ENCODE results near the gene GLCCI1.
A peak's percentile ranks its signal among the peaks of the same experiment; 100 is the strongest.
"Not testable (repeated sequence)": the region's sequence is repeated elsewhere in the genome, so short reads cannot be mapped to it uniquely, and the experiment has no call there.

GLCCI1 gene

GRCh38 chr7:7989616-7990440 lies 21.2 kb downstream of the GLCCI1 start:
- WGBS = 88% methylated on average over 1 of the region's 5 CpGs
- no peaks in the 10 kb centered on the region for H3K36me3 ChIP-seq (ENCODE audit: control insufficient read depth in 1 of 2, insufficient read depth in 2 of 2, low read depth in 1 of 2, low read length in 2 of 2)
- H2AFZ ChIP-seq (ENCODE audit: low read depth, low read length) = no peak overlapping the region
- peak overlapping the region; percentile 7 for H3K9ac ChIP-seq (ENCODE audit: low read length)
- peaks cover 7% of the 10 kb centered on the region for H3K79me1 ChIP-seq (replicated peaks; ENCODE audit: low read length, poor library complexity, severe bottlenecking)
- no peak overlapping the region for H4K91ac ChIP-seq (ENCODE audit: low read length)
- no peak for DNase-seq
- H3K18ac ChIP-seq (ENCODE audit: low read depth in 1 of 2, low read length in 2 of 2) = no peak overlapping the region
- H3K27ac ChIP-seq (ENCODE audit: low read length, poor library complexity, severe bottlenecking) = no peak overlapping the region
- H2BK5ac ChIP-seq (ENCODE audit: low read depth, low read length, poor library complexity, severe bottlenecking) = no peak overlapping the region
- no peak overlapping the region for H2AK5ac ChIP-seq (ENCODE audit: low read length, severe bottlenecking)
- H4K8ac ChIP-seq (ENCODE audit: low read length) = no peak overlapping the region
- no peaks in the 10 kb centered on the region for H3K4me1 ChIP-seq (ENCODE audit: control insufficient read depth, insufficient read depth, low read depth, low read length)
- no peak overlapping the region for H3K14ac ChIP-seq (ENCODE audit: low read length in 2 of 2)
- no peak overlapping the region for H3K23ac ChIP-seq (ENCODE audit: low read length in 2 of 2)
- H3K4ac ChIP-seq (ENCODE audit: low read depth in 1 of 2, low read length in 2 of 2) = no peak overlapping the region
- H2BK120ac ChIP-seq (ENCODE audit: low read depth, low read length) = no peak overlapping the region
- H3K4me3 ChIP-seq (ENCODE audit: insufficient read depth in 1 of 2, low read depth in 1 of 2, low read length in 2 of 2) = peak overlapping the region in 1 of 2 experiments; percentile 28
- H2BK12ac ChIP-seq (ENCODE audit: low read length in 2 of 2) = no peak overlapping the region
- H3K9me3 ChIP-seq (ENCODE audit: control insufficient read depth, low read length) = peaks cover 24% of the 10 kb centered on the region
- H3K4me2 ChIP-seq (ENCODE audit: low read length, poor library complexity, severe bottlenecking) = peak overlapping the region; percentile 4
- no peak overlapping the region for H2BK15ac ChIP-seq (ENCODE audit: low read depth, poor library complexity, severe bottlenecking)
- no peaks in the 10 kb centered on the region for H3K27me3 ChIP-seq (ENCODE audit: control insufficient read depth in 1 of 2, insufficient read depth in 1 of 2, low read length in 2 of 2)

DNA sequence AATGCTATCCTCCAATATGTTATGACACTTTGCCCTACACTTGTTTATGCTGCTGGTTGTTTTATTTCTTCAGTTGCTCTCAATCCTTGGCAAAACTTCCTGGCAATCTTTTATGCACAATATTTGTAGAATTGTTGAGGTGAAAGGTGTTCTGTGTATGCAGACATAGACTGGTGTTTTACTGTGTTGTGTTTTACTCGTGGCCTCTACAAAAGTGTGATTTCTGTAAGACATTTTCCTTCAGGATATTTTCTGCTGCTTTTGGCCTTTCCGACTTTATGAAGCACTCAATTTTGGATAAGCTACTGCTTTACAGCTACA lies 21.8 kb downstream of the GLCCI1 start:
- Histone ChIP-seq H4K91ac (ENCODE audit: low read length) (no peak overlapping the region), H3K9me3 (ENCODE audit: control insufficient read depth, low read length) (peaks cover 24% of the 10 kb centered on the region), H3K9ac (ENCODE audit: low read length) (no peak overlapping the region), H3K36me3 (ENCODE audit: control insufficient read depth in 1 of 2, insufficient read depth in 2 of 2, low read depth in 1 of 2, low read length in 2 of 2) (no peaks in the 10 kb centered on the region), H2AFZ (ENCODE audit: low read depth, low read length) (no peak overlapping the region), H3K79me1 (replicated peaks; ENCODE audit: low read length, poor library complexity, severe bottlenecking) (peaks cover 9% of the 10 kb centered on the region), H3K18ac (ENCODE audit: low read depth in 1 of 2, low read length in 2 of 2) (no peak overlapping the region), H3K4me3 (ENCODE audit: insufficient read depth in 1 of 2, low read depth in 1 of 2, low read length in 2 of 2) (no peak overlapping the region), H3K4ac (ENCODE audit: low read depth in 1 of 2, low read length in 2 of 2) (no peak overlapping the region), H4K8ac (ENCODE audit: low read length) (no peak overlapping the region), H3K14ac (ENCODE audit: low read length in 2 of 2) (no peak overlapping the region), H2BK5ac (ENCODE audit: low read depth, low read length, poor library complexity, severe bottlenecking) (no peak overlapping the region), H3K27ac (ENCODE audit: low read length, poor library complexity, severe bottlenecking) (no peak overlapping the region), H3K27me3 (ENCODE audit: control insufficient read depth in 1 of 2, insufficient read depth in 1 of 2, low read length in 2 of 2) (no peaks in the 10 kb centered on the region), H3K23ac (ENCODE audit: low read length in 2 of 2) (no peak overlapping the region), H2BK120ac (ENCODE audit: low read depth, low read length) (no peak overlapping the region), H3K4me2 (ENCODE audit: low read length, poor library complexity, severe bottlenecking) (no peak overlapping the region), H3K4me1 (ENCODE audit: control insufficient read depth, insufficient read depth, low read depth, low read length) (no peaks in the 10 kb centered on the region), H2AK5ac (ENCODE audit: low read length, severe bottlenecking) (no peak overlapping the region), H2BK12ac (ENCODE audit: low read length in 2 of 2) (no peak overlapping the region), H2BK15ac (ENCODE audit: low read depth, poor library complexity, severe bottlenecking) (no peak overlapping the region)
- DNase-seq = no peak
- 100% methylated on average over 1 of the region's 2 CpGs for WGBS

DNA sequence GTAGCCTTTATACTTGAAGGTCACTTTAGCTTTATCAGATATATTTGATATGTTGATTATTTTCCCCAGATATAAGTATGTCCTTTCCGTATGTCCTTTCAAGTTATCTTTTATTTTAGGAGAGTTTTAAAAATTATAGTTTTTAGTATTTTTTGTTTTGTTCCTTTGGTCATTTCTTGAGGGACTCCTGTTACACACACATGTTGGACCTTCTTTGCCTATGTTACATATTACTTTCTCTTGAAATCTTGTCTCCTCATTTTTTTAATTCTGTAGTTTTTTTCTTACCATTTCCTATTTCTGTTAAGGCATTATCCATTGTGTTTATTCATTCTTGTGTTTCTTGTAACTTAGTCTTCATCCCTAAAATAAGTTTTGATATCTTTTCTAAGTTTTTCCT lies 23.9 kb downstream of the GLCCI1 start:
- no peak overlapping the region for H2AK5ac ChIP-seq (ENCODE audit: low read length, severe bottlenecking)
- H4K91ac ChIP-seq (ENCODE audit: low read length) = no peak overlapping the region
- no peak overlapping the region for H4K8ac ChIP-seq (ENCODE audit: low read length)
- H3K14ac ChIP-seq (ENCODE audit: low read length in 2 of 2) = no peak overlapping the region
- H2BK12ac ChIP-seq (ENCODE audit: low read length in 2 of 2) = no peak overlapping the region
- no peak overlapping the region for H3K4me3 ChIP-seq (ENCODE audit: insufficient read depth in 1 of 2, low read depth in 1 of 2, low read length in 2 of 2)
- H3K4ac ChIP-seq (ENCODE audit: low read depth in 1 of 2, low read length in 2 of 2) = no peak overlapping the region
- no peak overlapping the region for H3K4me2 ChIP-seq (ENCODE audit: low read length, poor library complexity, severe bottlenecking)
- H3K27ac ChIP-seq (ENCODE audit: low read length, poor library complexity, severe bottlenecking) = no peak overlapping the region
- DNase-seq = peak; percentile 28
- peaks cover 24% of the 10 kb centered on the region for H3K9me3 ChIP-seq (ENCODE audit: control insufficient read depth, low read length)
- whole genome bisulfite sequencing = no CpG with 5 or more reads among the region's 1 CpG
- no peaks in the 10 kb centered on the region for H3K36me3 ChIP-seq (ENCODE audit: control insufficient read depth in 1 of 2, insufficient read depth in 2 of 2, low read depth in 1 of 2, low read length in 2 of 2)
- H2AFZ ChIP-seq (ENCODE audit: low read depth, low read length) = no peak overlapping the region
- no peak overlapping the region for H2BK15ac ChIP-seq (ENCODE audit: low read depth, poor library complexity, severe bottlenecking)
- peaks cover 10% of the 10 kb centered on the region for H3K79me1 ChIP-seq (replicated peaks; ENCODE audit: low read length, poor library complexity, severe bottlenecking)
- H3K23ac ChIP-seq (ENCODE audit: low read length in 2 of 2) = no peak overlapping the region
- H3K18ac ChIP-seq (ENCODE audit: low read depth in 1 of 2, low read length in 2 of 2) = no peak overlapping the region
- no peaks in the 10 kb centered on the region for H3K4me1 ChIP-seq (ENCODE audit: control insufficient read depth, insufficient read depth, low read depth, low read length)
- H2BK5ac ChIP-seq (ENCODE audit: low read depth, low read length, poor library complexity, severe bottlenecking) = no peak overlapping the region
- H3K27me3 ChIP-seq (ENCODE audit: control insufficient read depth in 1 of 2, insufficient read depth in 1 of 2, low read length in 2 of 2) = no peaks in the 10 kb centered on the region
- no peak overlapping the region for H3K9ac ChIP-seq (ENCODE audit: low read length)
- H2BK120ac ChIP-seq (ENCODE audit: low read depth, low read length) = no peak overlapping the region

GRCh38 chr7:7995348-7995747 lies 26.8 kb downstream of the GLCCI1 start:
- not testable (repeated sequence) for H3K36me3 ChIP-seq (ENCODE audit: control insufficient read depth in 1 of 2, insufficient read depth in 2 of 2, low read depth in 1 of 2, low read length in 2 of 2); H3K4me2 ChIP-seq (ENCODE audit: low read length, poor library complexity, severe bottlenecking); H3K18ac ChIP-seq (ENCODE audit: low read depth in 1 of 2, low read length in 2 of 2); H2BK120ac ChIP-seq (ENCODE audit: low read depth, low read length); H2AFZ ChIP-seq (ENCODE audit: low read depth, low read length); H3K4me3 ChIP-seq (ENCODE audit: insufficient read depth in 1 of 2, low read depth in 1 of 2, low read length in 2 of 2); H2BK12ac ChIP-seq (ENCODE audit: low read length in 2 of 2); H2BK15ac ChIP-seq (ENCODE audit: low read depth, poor library complexity, severe bottlenecking); H4K8ac ChIP-seq (ENCODE audit: low read length); DNase-seq; H4K91ac ChIP-seq (ENCODE audit: low read length); H3K9ac ChIP-seq (ENCODE audit: low read length); H2AK5ac ChIP-seq (ENCODE audit: low read length, severe bottlenecking); H3K27me3 ChIP-seq (ENCODE audit: control insufficient read depth in 1 of 2, insufficient read depth in 1 of 2, low read length in 2 of 2); H3K27ac ChIP-seq (ENCODE audit: low read length, poor library complexity, severe bottlenecking); H3K4me1 ChIP-seq (ENCODE audit: control insufficient read depth, insufficient read depth, low read depth, low read length); H2BK5ac ChIP-seq (ENCODE audit: low read depth, low read length, poor library complexity, severe bottlenecking); H3K14ac ChIP-seq (ENCODE audit: low read length in 2 of 2); H3K4ac ChIP-seq (ENCODE audit: low read depth in 1 of 2, low read length in 2 of 2); H3K23ac ChIP-seq (ENCODE audit: low read length in 2 of 2)
- H3K9me3 ChIP-seq (ENCODE audit: control insufficient read depth, low read length) = peaks cover 24% of the 10 kb centered on the region
- H3K79me1 ChIP-seq (replicated peaks; ENCODE audit: low read length, poor library complexity, severe bottlenecking) = peaks cover 16% of the 10 kb centered on the region
- 100% methylated on average over 3 of the region's 6 CpGs for WGBS
